Hepatocyte (in vitro differentiated cells): ENCODE measurements around the gene NKAIN2.

Experiments
- EZH2 ChIP-seq: fragments of 200-600 bp; sonication (generic); IDR thresholded peaks from 2 replicates; pipeline ENCODE4 v1.6.1; 2016; ENCODE audit warnings: antibody characterized with exemption, mild to moderate bottlenecking, borderline replicate concordance
- EZH2phosphoT487 ChIP-seq: fragments of 200-600 bp; sonication (generic); IDR thresholded peaks from one replicate; pipeline ENCODE4 v1.6.1; 2018; ENCODE audit warnings: antibody characterized with exemption, mild to moderate bottlenecking, low read depth, moderate library complexity; ENCODE audit not compliant: unreplicated experiment, severe bottlenecking
- TF ChIP-seq, protein P1 (sequence below): fragments of 200-600 bp; sonication (generic); IDR thresholded peaks from 2 replicates; pipeline ENCODE4 v1.5.1; 2016; ENCODE audit warnings: antibody characterized with exemption, mild to moderate bottlenecking; ENCODE audit not compliant: poor library complexity

DNA sequence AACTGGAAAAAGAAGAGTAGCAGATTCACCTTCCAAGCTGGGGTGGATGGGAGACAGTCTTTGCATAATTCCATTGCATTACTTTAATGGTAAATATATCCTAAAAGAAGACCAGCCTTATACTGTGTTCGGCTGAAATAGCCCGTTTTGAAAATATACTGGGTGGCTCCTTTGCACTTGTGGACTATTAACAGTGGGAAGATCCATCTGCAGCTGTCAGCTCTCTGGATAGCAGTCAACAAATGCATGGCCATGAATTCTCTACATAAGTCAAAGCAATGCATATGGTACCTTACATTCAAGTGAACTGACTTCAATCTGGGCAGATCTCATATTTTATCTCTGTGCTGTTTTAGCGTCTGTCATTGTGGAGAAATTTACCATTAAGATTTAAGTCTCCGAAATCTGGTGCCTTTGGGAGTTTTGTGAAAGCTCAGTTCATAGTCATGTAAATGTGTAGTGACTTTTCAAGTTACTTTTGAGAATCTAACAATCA, 758.0 kb downstream of the NKAIN2 start:
- no peak for TF ChIP-seq EZH2
- TF ChIP-seq, protein P1, sequence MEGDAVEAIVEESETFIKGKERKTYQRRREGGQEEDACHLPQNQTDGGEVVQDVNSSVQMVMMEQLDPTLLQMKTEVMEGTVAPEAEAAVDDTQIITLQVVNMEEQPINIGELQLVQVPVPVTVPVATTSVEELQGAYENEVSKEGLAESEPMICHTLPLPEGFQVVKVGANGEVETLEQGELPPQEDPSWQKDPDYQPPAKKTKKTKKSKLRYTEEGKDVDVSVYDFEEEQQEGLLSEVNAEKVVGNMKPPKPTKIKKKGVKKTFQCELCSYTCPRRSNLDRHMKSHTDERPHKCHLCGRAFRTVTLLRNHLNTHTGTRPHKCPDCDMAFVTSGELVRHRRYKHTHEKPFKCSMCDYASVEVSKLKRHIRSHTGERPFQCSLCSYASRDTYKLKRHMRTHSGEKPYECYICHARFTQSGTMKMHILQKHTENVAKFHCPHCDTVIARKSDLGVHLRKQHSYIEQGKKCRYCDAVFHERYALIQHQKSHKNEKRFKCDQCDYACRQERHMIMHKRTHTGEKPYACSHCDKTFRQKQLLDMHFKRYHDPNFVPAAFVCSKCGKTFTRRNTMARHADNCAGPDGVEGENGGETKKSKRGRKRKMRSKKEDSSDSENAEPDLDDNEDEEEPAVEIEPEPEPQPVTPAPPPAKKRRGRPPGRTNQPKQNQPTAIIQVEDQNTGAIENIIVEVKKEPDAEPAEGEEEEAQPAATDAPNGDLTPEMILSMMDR = no peak
- no peak for TF ChIP-seq EZH2phosphoT487
